Measurements from ENCODE around the gene ZBTB16. TPM values are rescaled to one million over a fixed set of nuclear protein-coding genes. Genes with fewer than 3 reads are reported as not detected.
A peak's percentile ranks its signal among the peaks of the same experiment; 100 is the strongest.

The ZBTB16 gene
- total and polyA plus RNA-seq, 2 of the 13 experiments (the other 11 are each of a cell fraction or from before 2014, with no cell fraction given): not detected

GRCh38 chr11:114091516-114092397 is 32.2 kb downstream of the ZBTB16 start (continued):
- TF ChIP-seq STAT6 (CRISPR knock-in tag; IDR thresholded peaks at IDR 0.05; ENCODE audit: borderline replicate concordance) (no peak), ZBTB7A (CRISPR knock-in tag; IDR thresholded peaks at IDR 0.05) (no peak), NFRKB (IDR thresholded peaks at IDR 0.05) (no peak), IKZF5 (CRISPR knock-in tag; IDR thresholded peaks at IDR 0.05) (no peak), KDM3A (CRISPR knock-in tag; IDR thresholded peaks at IDR 0.05; ENCODE audit: low read depth) (no peak), HMG20B (CRISPR knock-in tag; conservative IDR thresholded peaks at IDR 0.05) (no peak), ZBTB2 (CRISPR knock-in tag; IDR thresholded peaks at IDR 0.05; ENCODE audit: low read depth) (no peak), EED (CRISPR knock-in tag; IDR thresholded peaks at IDR 0.05) (no peak), ZNF687 (CRISPR knock-in tag; IDR thresholded peaks at IDR 0.05) (peak; percentile 52), ZNF790 (CRISPR knock-in tag; IDR thresholded peaks at IDR 0.05; ENCODE audit: borderline replicate concordance) (no peak), CBX5 (CRISPR knock-in tag; IDR thresholded peaks at IDR 0.05; ENCODE audit: borderline replicate concordance) (no peak), SRY (CRISPR knock-in tag; IDR thresholded peaks at IDR 0.05) (no peak), POLR2G (IDR thresholded peaks at IDR 0.05; ENCODE audit: low read depth, low read length) (peak; percentile 50; the same call in 1 of the 2 replicates), NR2F6 (IDR thresholded peaks at IDR 0.05) (0 out of 2 replicates have a peak, but pooled peaks have one; percentile 11), NR2F6 (CRISPR knock-in tag; IDR thresholded peaks at IDR 0.05) (no peak), ZNF10 (CRISPR knock-in tag; IDR thresholded peaks at IDR 0.05; ENCODE audit: borderline replicate concordance, low read depth) (no peak), RBAK (CRISPR knock-in tag; IDR thresholded peaks at IDR 0.05) (no peak), HOXA3 (CRISPR knock-in tag; IDR thresholded peaks at IDR 0.05) (no peak), FOXJ3 (CRISPR knock-in tag; IDR thresholded peaks at IDR 0.05; ENCODE audit: borderline replicate concordance) (no peak), ZNF761 (CRISPR knock-in tag; conservative IDR thresholded peaks at IDR 0.05) (no peak), CENPT (CRISPR knock-in tag; IDR thresholded peaks at IDR 0.05; ENCODE audit: low read depth) (no peak)

Data from HepG2 (cell line).